Thyroid gland (tissue), 4 donors: ENCODE results near the gene STXBP3. TPM values are rescaled to one million over a fixed set of nuclear protein-coding genes. Genes with fewer than 3 reads are reported as not detected.

Experiments
- DNase-seq, 2 donors: peaks; one replicate each; pipeline ENCODE4 v3.0.0-alpha.2; 2019
- H3K27ac ChIP-seq, 3 donors: fragments of 200-600 bp; sonication (generic); 1 replicate in 2 of 3; 2 replicates in 1 of 3; pipeline ENCODE4 v1.5.1; 2016 to 2019; ENCODE audit warnings: mild to moderate bottlenecking in 1 of 3, moderate library complexity in 1 of 3
- H3K27me3 ChIP-seq: fragments of 200-600 bp; sonication (generic); one replicate; pipeline ENCODE4 v1.5.1; 2019
- H3K36me3 ChIP-seq, 2 donors: fragments of 200-600 bp; sonication (generic); one replicate each; pipeline ENCODE4 v1.5.1; 2016 to 2019
- H3K4me1 ChIP-seq, 2 donors: fragments of 200-600 bp; sonication (generic); one replicate each; pipeline ENCODE4 v1.5.1; 2017 to 2019
- H3K4me3 ChIP-seq, 3 donors: fragments of 200-600 bp; sonication (generic); replicated peaks in 1 of 3; 1 replicate in 2 of 3; 2 replicates in 1 of 3; pipeline ENCODE4 v1.5.1; 2016; ENCODE audit warnings: mild to moderate bottlenecking in 1 of 3
- H3K9me3 ChIP-seq: fragments of 200-600 bp; sonication (generic); one replicate; pipeline ENCODE4 v1.5.1; 2017
- POLR2A ChIP-seq, 2 donors: fragments of 450-650 bp; IDR thresholded peaks; one replicate each; pipeline ENCODE4 v1.6.1; 2017; ENCODE audit warnings: antibody characterized with exemption in 2 of 2, mild to moderate bottlenecking in 2 of 2, moderate library complexity in 1 of 2
- WGBS, 2 donors: methylation state at CpG; one replicate each; pipeline ENCODE4 v1.1.5; 2017; 5-methylcytosine and 5-hydroxymethylcytosine counted together
- intact Hi-C: fragments of 100-400 bp; cut with DNase I; formaldehyde crosslinking; loops from one replicate; pipeline ENCODE4 v1.15.1; 2023
- total RNA-seq, 4 donors: library from RNA; depleted of rRNA; stranded (reverse); fragments of >200 nt; gene quantifications; one replicate each; pipeline ENCODE4 v1.2.3, GENCODE V29; 2016
- TF ChIP-seq, protein P1 (sequence below), 6 experiments: fragments of 200-600 bp in 3 of 6; fragments of 450-650 bp in 3 of 6; sonication (generic) in 3 of 6; IDR thresholded peaks; one replicate each; pipeline ENCODE4 v1.5.1; 2016 to 2019; ENCODE audit warnings: antibody characterized with exemption in 6 of 6, mild to moderate bottlenecking in 2 of 6, inconsistent platforms in 1 of 6, moderate library complexity in 1 of 6

Gene STXBP3
- total RNA-seq, 4 donors from 2014 or later = 82.6 to 223 (median 100) TPM

DNA sequence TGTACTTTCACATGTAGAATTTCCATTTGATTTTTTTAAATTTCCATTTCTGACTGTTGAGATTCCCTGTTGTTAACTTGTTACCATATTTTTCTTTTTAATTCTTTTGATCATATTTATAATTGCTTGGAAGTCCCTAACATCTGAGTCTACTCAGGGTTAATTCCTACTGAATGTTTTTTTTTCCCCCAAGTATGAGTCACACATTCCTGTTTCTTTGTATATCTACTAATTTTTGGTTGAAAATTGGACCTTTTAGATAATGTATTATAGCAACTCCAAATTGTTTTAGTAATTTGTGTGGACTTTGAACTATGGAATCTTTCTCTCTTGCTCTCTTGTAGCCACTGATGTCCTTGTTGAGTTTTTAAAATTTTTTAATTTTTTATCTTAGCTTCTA lies 54.6 kb downstream of the STXBP3 start:
- TF ChIP-seq, protein P1, sequence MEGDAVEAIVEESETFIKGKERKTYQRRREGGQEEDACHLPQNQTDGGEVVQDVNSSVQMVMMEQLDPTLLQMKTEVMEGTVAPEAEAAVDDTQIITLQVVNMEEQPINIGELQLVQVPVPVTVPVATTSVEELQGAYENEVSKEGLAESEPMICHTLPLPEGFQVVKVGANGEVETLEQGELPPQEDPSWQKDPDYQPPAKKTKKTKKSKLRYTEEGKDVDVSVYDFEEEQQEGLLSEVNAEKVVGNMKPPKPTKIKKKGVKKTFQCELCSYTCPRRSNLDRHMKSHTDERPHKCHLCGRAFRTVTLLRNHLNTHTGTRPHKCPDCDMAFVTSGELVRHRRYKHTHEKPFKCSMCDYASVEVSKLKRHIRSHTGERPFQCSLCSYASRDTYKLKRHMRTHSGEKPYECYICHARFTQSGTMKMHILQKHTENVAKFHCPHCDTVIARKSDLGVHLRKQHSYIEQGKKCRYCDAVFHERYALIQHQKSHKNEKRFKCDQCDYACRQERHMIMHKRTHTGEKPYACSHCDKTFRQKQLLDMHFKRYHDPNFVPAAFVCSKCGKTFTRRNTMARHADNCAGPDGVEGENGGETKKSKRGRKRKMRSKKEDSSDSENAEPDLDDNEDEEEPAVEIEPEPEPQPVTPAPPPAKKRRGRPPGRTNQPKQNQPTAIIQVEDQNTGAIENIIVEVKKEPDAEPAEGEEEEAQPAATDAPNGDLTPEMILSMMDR (IDR thresholded peaks at IDR 0.05) = no peak
- TF ChIP-seq POLR2A (IDR thresholded peaks at IDR 0.05) = no peak
- no peak for DNase-seq
- Histone ChIP-seq H3K27ac (no peak overlapping the region), H3K9me3 (no peaks in the 10 kb centered on the region), H3K27me3 (no peaks in the 10 kb centered on the region), H3K36me3 (peaks cover 34 to 40% of the 10 kb centered on the region in 2 donors), H3K4me3 (no peak overlapping the region), H3K4me1 (no peaks in the 10 kb centered on the region)
- intact Hi-C loops = no loop called here

DNA sequence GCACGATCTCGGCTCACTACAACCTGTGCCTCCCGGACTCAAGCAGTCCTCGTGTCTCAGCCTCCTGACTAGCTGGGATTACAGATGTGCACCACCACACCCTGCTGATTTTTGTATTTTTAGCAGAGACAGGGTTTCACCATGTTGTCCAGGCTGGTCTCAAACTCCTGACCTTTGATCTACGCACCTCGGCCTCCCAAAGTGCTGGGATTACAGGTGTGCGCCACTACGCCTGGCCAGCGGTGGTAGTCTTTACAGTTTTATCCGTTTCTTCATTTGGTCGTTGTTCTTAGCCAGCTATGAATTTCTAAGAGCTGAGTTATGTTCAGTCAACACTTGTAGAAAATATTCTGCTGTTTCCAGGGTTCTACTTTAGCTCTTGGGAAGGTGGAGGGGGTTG lies 57.1 kb downstream of the STXBP3 start:
- H3K36me3 ChIP-seq = peaks cover 37 to 45% of the 10 kb centered on the region in 2 donors
- H3K4me3 ChIP-seq = no peak overlapping the region
- TF ChIP-seq, protein P1 (IDR thresholded peaks at IDR 0.05) = no peak
- TF ChIP-seq POLR2A (IDR thresholded peaks at IDR 0.05) = no peak
- no peak for DNase-seq
- no peaks in the 10 kb centered on the region for H3K27me3 ChIP-seq
- no peaks in the 10 kb centered on the region for H3K4me1 ChIP-seq
- intact Hi-C loops = no loop called here
- 95 to 97% methylated on average over 11 of the region's 11 CpGs for whole genome bisulfite sequencing, 2 donors
- H3K9me3 ChIP-seq = no peaks in the 10 kb centered on the region
- H3K27ac ChIP-seq = no peak overlapping the region

DNA sequence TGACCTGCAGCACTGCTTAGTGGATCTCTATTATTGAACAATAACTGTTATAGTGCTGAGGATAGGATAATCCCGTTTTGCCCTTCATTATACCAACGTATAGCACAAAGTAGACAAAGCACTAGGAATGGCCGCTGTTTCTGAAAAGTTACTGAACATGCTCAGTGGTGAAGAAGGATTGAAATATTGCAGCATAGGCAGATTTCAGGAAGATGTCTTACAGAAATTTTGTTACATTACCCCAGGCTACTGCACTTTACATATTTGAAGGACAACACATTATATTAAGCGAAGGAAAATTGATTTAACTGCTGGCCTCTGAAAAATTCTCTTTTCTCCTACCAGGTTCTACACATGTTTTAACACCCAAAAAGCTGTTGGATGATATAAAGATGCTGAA lies 62.0 kb downstream of the STXBP3 start:
- Histone ChIP-seq H3K36me3 (peaks cover 24 to 32% of the 10 kb centered on the region in 2 donors), H3K9me3 (no peaks in the 10 kb centered on the region), H3K4me1 (no peaks in the 10 kb centered on the region), H3K27ac (no peak overlapping the region), H3K27me3 (no peaks in the 10 kb centered on the region), H3K4me3 (no peak overlapping the region)
- DNase-seq = no peak
- WGBS, 2 donors = 91 to 92% methylated on average over 4 of the region's 4 CpGs
- intact Hi-C loops = no loop called here
- TF ChIP-seq, protein P1 (IDR thresholded peaks at IDR 0.05) = no peak
- TF ChIP-seq POLR2A (IDR thresholded peaks at IDR 0.05) = no peak

DNA sequence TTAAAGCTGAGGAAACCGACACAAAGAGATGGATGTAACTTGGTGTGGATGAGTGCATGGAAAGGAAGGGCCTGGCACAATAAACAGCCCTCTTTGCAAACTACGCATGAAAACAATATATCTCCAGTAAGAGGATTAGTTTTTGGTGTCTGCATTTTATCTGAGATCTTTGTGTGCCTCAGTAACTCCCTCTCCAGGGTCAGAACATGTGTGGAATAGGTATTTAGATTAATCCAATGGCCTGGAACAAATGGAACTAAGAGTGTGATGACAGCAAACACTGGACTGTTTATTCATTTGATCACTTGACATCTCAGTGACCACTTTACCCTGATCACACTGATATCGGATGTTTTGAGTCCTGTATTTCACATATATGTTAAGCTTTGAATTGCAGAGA lies 65.1 kb downstream of the STXBP3 start:
- intact Hi-C loops = no loop called here
- Histone ChIP-seq H3K27ac (no peak overlapping the region), H3K4me1 (peaks cover 0 to under 1% of the 10 kb centered on the region in 2 donors), H3K9me3 (no peaks in the 10 kb centered on the region), H3K27me3 (no peaks in the 10 kb centered on the region), H3K36me3 (peaks cover 8 to 24% of the 10 kb centered on the region in 2 donors), H3K4me3 (no peak overlapping the region)
- 89 to 94% methylated on average over 3 of the region's 3 CpGs for WGBS, 2 donors
- TF ChIP-seq, protein P1 (IDR thresholded peaks at IDR 0.05) = no peak
- TF ChIP-seq POLR2A (IDR thresholded peaks at IDR 0.05) = no peak
- DNase-seq = no peak

DNA sequence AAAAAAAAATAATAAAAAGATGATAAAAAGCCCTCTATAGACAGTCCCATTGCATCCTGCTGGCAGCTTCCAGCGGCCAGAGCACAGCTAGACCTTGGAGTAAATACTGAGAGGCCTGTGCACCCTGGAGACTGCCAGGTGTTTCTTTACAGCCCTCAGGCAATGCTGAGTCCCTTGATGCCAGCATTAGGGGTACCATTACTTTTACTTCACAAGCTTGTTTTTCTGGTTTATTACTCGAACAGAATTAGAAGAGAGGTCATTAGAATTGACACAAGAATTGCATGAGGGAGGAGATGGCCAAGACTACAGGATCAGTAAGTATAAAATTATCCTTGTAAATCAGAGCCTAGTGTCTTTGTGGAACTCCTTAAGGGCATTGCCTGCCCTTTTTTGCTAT lies 66.9 kb downstream of the STXBP3 start:
- no peak for DNase-seq
- no peak overlapping the region for H3K27ac ChIP-seq
- H3K9me3 ChIP-seq = no peaks in the 10 kb centered on the region
- H3K4me1 ChIP-seq = peaks cover 0 to 6% of the 10 kb centered on the region in 2 donors
- 77 to 81% methylated on average over 2 of the region's 2 CpGs for WGBS, 2 donors
- intact Hi-C loops = no loop called here
- H3K4me3 ChIP-seq = no peak overlapping the region
- TF ChIP-seq, protein P1 (IDR thresholded peaks at IDR 0.05) = no peak
- no peak for TF ChIP-seq POLR2A (IDR thresholded peaks at IDR 0.05)
- peaks cover 0 to 10% of the 10 kb centered on the region in 2 donors for H3K36me3 ChIP-seq
- H3K27me3 ChIP-seq = no peaks in the 10 kb centered on the region
